A673 (cell line): ENCODE results near the gene MPRIP. TPM values are rescaled to one million over a fixed set of nuclear protein-coding genes. Genes with fewer than 3 reads are reported as not detected.

Experiments used
- BruUV-seq: library from RNA; stranded (reverse); fragments of 400-500 nt; replicated peaks from 2 replicates; lab custom pipeline; 2021; lab: Mats Ljungman, UMichigan
- CTCF ChIA-PET: fragments of 300-600 bp; sonication (Branson Sonifier 250); formaldehyde crosslinking; loops from one replicate; lab custom pipeline; 2022; ENCODE audit warnings: antibody characterized with exemption; lab: Charles Lee
- POLR2A ChIA-PET: fragments of 300-600 bp; sonication (Branson Sonifier 250); formaldehyde crosslinking; loops from one replicate; lab custom pipeline; 2022; ENCODE audit warnings: antibody characterized with exemption; ENCODE audit not compliant: low non-redundant PET; lab: Charles Lee
- DNase-seq: peaks from one replicate; pipeline ENCODE4 v3.0.0-alpha.2; 2015; ENCODE audit warnings: low spot score
- H3K27ac ChIP-seq: fragments of 200-600 bp; sonication (generic); 2 replicates; pipeline ENCODE4 v1.5.1; 2016; ENCODE audit warnings: mixed run types, low read depth, mild to moderate bottlenecking, mixed read lengths, antibody characterized with exemption, low read length; ENCODE audit not compliant: poor library complexity, severe bottlenecking
- H3K27me3 ChIP-seq: fragments of 200-600 bp; sonication (generic); replicated peaks from 2 replicates; pipeline ENCODE4 v1.6.1; 2017; ENCODE audit warnings: mixed run types, low read depth, mild to moderate bottlenecking, mixed read lengths, antibody characterized with exemption, low read length; ENCODE audit not compliant: insufficient read depth, poor library complexity
- H3K36me3 ChIP-seq: fragments of 200-600 bp; sonication (generic); 2 replicates; pipeline ENCODE4 v1.6.1; 2016; ENCODE audit warnings: mixed run types, mild to moderate bottlenecking, mixed read lengths, antibody characterized with exemption, low read length; ENCODE audit not compliant: insufficient read depth, poor library complexity, severe bottlenecking
- H3K4me1 ChIP-seq: fragments of 200-600 bp; sonication (generic); 2 replicates; pipeline ENCODE4 v1.6.1; 2017; ENCODE audit warnings: mixed run types, mild to moderate bottlenecking, mixed read lengths, antibody characterized with exemption, low read length; ENCODE audit not compliant: insufficient read depth, poor library complexity, severe bottlenecking
- H3K4me3 ChIP-seq: fragments of 200-600 bp; sonication (generic); 2 replicates; pipeline ENCODE4 v1.5.1; 2016; ENCODE audit warnings: low read depth, mixed run types, mild to moderate bottlenecking, mixed read lengths, low read length; ENCODE audit not compliant: poor library complexity, severe bottlenecking
- H3K9me3 ChIP-seq: fragments of 200-600 bp; sonication (generic); 2 replicates; pipeline ENCODE4 v1.6.1; 2016; ENCODE audit warnings: mixed run types, low read depth, mild to moderate bottlenecking, mixed read lengths, antibody characterized with exemption, low read length; ENCODE audit not compliant: poor library complexity, severe bottlenecking
- EZH2 ChIP-seq: fragments of 200-600 bp; sonication (generic); IDR thresholded peaks from 2 replicates; pipeline ENCODE4 v1.6.1; 2017; ENCODE audit warnings: borderline replicate concordance, low read depth, mild to moderate bottlenecking, mixed read lengths, antibody characterized with exemption, low read length; ENCODE audit not compliant: poor library complexity, severe bottlenecking
- intact Hi-C: fragments of 100-400 bp; cut with micrococcal nuclease; formaldehyde crosslinking; loops from one replicate; pipeline ENCODE4 v1.10.0; 2022; ENCODE audit not compliant: unreplicated experiment
- total RNA-seq: library from RNA; stranded (reverse); gene quantifications from 2 replicates; pipeline ENCODE4 v1.2.3, GENCODE V29; 2021
- TF ChIP-seq, protein P1 (sequence below): fragments of 300-800, 200-600 bp; sonication (generic); conservative IDR thresholded peaks from 2 replicates; pipeline ENCODE4 v1.5.1; 2017; ENCODE audit warnings: low read depth, mild to moderate bottlenecking, antibody characterized with exemption, low read length, moderate library complexity, mixed read lengths

The MPRIP gene
- total RNA-seq, 1 experiment from 2014 or later, result 290 TPM

DNA sequence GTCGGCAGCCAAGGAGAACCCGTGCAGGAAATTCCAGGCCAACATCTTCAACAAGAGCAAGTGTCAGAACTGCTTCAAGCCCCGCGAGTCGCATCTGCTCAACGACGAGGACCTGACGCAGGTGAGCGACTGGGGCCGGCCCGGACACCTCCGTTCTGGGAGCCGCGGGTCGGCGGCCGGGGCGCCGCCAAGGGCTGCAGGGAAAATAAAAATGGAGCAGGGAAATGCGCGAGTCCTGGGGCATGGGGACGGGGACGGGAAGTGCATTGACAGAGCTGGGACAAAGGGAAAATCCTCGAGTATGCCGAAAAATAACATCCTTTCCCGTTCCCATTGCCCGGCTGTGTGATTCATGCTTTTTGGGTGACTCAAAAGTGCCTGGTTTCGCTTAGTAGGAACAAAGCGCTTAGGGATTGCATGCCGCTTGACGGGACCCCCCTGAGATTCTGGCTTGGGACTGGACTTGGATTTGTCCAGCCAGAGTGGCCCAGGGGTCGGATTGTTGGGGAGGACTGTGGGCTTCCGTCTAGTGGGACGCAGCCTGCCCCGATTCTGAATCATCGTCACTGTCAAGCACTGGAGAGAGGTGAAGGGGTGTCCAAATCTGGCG is 699 bp downstream of the MPRIP start:
- no peak for TF ChIP-seq EZH2
- TF ChIP-seq, protein P1, sequence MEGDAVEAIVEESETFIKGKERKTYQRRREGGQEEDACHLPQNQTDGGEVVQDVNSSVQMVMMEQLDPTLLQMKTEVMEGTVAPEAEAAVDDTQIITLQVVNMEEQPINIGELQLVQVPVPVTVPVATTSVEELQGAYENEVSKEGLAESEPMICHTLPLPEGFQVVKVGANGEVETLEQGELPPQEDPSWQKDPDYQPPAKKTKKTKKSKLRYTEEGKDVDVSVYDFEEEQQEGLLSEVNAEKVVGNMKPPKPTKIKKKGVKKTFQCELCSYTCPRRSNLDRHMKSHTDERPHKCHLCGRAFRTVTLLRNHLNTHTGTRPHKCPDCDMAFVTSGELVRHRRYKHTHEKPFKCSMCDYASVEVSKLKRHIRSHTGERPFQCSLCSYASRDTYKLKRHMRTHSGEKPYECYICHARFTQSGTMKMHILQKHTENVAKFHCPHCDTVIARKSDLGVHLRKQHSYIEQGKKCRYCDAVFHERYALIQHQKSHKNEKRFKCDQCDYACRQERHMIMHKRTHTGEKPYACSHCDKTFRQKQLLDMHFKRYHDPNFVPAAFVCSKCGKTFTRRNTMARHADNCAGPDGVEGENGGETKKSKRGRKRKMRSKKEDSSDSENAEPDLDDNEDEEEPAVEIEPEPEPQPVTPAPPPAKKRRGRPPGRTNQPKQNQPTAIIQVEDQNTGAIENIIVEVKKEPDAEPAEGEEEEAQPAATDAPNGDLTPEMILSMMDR, result no peak
- DNase-seq, result no peak
- H3K4me1 ChIP-seq, result peaks cover 30% of the 10 kb centered on the region
- CTCF ChIA-PET, result no interaction called here
- POLR2A ChIA-PET, result interaction anchor here (0.6 kb wide), 1 partner anchor 9 kb away, joined by 4 read pairs; no protein-coding TSS in a partner anchor
- intact Hi-C loops, result no loop called here
- peak overlapping the region; percentile 88 for H3K4me3 ChIP-seq
- peaks cover 7% of the 10 kb centered on the region for H3K36me3 ChIP-seq
- H3K27ac ChIP-seq, result peak overlapping the region; percentile 75
- BruUV-seq, result no TSS peak
- no peaks in the 10 kb centered on the region for H3K27me3 ChIP-seq
- no peaks in the 10 kb centered on the region for H3K9me3 ChIP-seq

DNA sequence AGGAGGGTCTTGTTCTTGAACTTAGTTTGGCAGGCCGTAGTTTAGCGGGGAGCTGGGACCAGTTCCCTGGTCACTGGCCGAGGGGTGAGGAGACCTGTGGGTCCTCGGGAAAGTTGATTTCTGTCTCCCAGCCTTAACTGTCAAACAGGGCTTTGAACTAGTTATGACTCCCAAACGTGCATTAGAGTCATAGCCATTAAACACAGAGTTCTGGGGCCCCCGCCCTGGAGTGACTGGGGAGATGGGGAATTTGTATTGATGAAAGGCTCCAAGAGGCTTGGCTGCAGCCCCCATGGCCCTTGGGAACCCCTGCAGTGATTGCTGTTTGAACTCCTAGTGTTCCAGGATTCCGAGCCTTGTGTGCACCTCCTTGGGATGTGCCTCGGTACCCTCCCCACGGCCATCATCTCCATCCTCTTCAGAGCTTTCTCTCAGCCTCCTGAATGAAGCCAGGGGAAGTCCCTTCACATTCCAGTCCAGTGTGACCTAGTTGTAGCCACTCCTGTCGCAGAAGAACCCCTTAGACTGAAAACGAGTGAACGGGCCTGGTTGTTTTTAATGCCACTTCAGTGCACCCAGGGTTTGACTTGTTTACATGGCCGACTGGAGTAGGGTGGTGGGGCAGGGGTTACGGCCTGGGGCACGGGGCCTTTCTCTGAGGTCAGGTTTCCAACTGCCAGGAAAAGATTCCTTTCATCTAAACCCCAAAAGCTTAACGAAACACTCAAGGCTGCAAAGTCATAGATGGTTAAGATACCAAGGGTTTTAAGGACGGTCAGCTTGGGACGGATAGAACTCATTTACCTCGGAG is 1.4 kb downstream of the MPRIP start:
- H3K27ac ChIP-seq, result peak overlapping the region; percentile 75
- H3K4me1 ChIP-seq, result peaks cover 30% of the 10 kb centered on the region
- DNase-seq, result no peak
- H3K27me3 ChIP-seq, result no peaks in the 10 kb centered on the region
- peaks cover 7% of the 10 kb centered on the region for H3K36me3 ChIP-seq
- no TSS peak for BruUV-seq
- H3K9me3 ChIP-seq, result no peaks in the 10 kb centered on the region
- peak overlapping the region; percentile 88 for H3K4me3 ChIP-seq
- TF ChIP-seq, protein P1, result no peak
- TF ChIP-seq EZH2, result no peak
- ChIA-PET CTCF (no interaction called here), POLR2A (interaction anchor here (0.6 kb wide), 1 partner anchor 8 kb away, joined by 4 read pairs; no protein-coding TSS in a partner anchor)
- intact Hi-C loops, result no loop called here

DNA sequence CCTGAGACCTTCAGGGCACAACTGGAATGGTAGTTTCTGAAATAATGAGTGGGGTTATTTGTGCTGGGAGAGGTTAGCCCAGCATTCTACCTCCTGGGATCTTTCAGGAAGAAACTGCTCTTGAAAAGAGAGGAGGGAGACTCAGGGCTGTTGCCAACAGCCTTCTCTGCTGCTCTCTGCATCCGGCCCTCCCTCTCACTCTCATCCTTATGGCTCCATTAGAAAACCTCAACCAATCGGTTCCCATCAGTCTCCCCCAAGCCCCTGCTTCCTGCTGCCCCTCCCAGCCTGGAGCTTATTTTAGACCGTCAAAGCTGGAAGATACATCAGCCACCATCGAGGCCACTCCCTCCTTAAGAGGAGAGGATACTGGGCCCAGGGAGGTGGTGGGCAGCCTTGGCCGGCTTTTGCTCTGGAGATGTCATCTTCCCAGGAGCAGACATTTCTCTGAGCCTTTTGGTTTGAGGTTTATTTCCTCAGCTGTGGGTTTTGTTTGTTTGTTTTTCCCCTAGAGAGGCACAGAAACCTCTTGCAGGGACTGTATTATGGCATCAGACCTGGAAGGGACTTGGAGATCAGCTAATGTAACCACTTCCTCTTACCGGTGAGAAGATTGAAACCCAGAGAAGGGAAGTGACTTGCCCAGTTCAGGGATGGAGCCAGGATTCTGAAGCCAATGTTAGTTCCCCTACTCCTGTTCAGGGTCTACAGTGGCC is 2.7 kb downstream of the MPRIP start:
- intact Hi-C loops, result no loop called here
- Histone ChIP-seq H3K9me3 (no peaks in the 10 kb centered on the region), H3K4me1 (peaks cover 30% of the 10 kb centered on the region), H3K36me3 (peaks cover 7% of the 10 kb centered on the region), H3K4me3 (peak overlapping the region; percentile 88), H3K27ac (peak overlapping the region; percentile 33), H3K27me3 (no peaks in the 10 kb centered on the region)
- CTCF ChIA-PET, result no interaction called here
- TF ChIP-seq EZH2, result no peak
- TF ChIP-seq, protein P1, result no peak
- no TSS peak for BruUV-seq
- POLR2A ChIA-PET, result no interaction called here
- DNase-seq, result peak; percentile 81
